CMK (cell line): ENCODE measurements around the gene VSTM2B.

Experiments
- DNase-seq: peaks from one replicate; pipeline ENCODE4 v3.0.0-alpha.2; 2010; ENCODE audit warnings: low read depth

The VSTM2B gene

DNA sequence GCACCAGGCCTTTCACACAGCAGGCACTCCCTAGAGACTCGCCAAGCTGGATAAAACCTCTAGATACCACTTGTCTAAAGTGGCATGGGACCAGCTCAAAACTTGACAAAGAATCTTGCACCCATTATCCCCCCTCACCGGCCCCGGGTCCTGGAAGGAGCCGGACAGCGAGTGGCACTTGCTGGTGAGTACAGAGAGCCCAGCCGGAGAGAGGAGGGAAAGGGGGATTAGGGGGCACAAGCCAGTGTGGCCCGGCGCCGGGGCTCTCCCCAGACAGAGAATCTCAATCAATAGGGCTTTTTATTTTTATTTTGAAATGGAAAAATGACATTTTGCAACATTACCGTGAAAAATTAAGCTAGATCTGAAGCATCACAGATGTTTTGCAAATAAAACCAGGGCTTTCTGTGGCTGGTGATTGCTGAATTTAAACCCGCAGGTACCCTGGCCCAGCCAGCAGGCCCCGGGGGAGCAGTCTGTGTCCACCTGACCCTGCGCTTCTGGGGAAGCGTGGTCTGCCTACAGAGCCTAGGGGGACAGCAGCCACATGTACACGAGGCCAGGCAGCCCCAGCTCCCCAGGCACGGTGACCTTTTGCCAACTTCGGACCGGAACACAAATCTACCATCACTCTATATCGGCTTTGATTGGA, 10.0 kb upstream of the VSTM2B start:
- DNase-seq, result no peak

DNA sequence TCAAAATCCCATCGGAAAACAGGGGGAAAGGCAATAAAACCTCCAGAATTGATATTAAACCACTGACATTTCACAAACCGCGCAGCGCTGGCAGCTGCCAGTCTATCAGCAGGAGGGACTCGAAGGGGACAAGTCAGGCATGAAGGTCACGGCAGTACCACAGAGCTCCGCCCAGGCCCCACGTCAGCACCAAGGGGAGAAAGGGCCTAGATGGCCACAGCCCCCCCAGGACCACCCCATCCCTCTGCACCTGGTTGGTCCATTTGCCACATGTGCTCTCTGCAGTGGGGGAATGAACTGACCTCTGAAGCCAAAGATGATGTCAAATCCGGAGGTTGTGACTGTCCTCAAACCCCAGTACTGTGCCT, 9.5 kb upstream of the VSTM2B start:
- no peak for DNase-seq

DNA sequence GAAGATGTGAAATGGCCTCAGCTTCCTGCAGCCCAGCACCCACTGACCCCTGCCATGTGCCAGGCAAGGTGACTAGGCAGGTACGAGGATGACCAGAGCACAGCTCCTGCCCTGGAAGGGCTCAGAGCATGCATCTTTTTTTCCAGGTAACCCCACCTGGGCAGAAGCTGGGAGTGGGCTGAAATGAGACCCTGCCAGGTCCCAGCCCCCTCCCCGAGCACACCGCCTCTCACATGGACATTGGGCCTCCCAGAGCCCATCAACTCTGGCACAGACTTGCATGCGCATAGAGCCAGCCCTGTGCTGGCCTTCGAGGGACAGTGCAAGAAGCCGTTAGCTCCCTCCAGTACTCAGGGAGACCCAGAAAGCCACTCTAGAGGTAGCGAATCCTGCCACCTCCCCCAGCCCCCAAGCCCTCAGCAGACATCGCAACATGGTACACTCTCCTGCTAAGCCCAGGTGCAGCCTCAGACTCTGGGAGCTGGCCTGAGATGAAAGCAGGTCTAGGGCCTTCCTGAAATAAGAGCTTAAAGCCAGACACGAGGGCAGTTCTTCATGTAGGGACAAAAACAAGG, 8.9 kb upstream of the VSTM2B start:
- no peak for DNase-seq

DNA sequence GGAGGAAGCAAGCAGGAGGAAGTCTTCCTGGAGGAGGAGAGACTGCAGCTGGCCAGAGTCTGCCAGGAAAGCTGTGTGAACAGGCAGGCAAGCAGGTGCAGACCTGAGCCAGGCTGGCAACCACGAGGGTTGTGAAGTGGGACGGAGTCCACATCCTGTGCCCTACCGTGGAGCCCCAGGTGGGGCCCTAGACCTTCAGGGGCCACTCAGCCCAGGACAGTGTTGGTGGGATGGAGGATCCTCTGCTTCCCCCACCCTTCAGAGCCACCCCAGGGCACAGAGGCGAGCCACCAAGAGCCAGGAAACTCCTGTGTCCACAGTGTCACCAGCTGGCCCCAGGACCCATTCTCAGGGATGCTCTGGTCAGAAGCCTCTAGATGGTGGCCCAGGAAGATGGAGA, 8.4 kb upstream of the VSTM2B start:
- no peak for DNase-seq

DNA sequence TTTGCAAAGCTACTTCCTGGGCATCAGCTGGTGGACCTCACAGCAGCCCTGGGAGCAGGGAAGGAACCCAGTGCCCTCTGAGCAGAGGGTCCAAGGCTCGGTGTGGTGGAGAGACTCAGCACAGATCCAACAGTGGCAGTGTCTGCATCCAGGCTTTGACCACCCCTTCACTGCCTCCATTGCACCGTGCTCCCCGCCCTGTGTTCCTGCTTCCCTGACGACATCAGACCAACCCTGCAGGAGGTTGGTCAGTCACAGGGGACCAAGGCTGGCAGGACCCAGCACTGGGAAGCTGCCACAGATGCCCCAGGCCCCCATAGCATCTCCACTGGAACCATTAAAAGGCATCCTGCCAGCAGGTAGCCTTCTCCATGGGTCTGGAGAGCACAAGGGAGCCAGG, 7.8 kb upstream of the VSTM2B start:
- DNase-seq, result no peak

DNA sequence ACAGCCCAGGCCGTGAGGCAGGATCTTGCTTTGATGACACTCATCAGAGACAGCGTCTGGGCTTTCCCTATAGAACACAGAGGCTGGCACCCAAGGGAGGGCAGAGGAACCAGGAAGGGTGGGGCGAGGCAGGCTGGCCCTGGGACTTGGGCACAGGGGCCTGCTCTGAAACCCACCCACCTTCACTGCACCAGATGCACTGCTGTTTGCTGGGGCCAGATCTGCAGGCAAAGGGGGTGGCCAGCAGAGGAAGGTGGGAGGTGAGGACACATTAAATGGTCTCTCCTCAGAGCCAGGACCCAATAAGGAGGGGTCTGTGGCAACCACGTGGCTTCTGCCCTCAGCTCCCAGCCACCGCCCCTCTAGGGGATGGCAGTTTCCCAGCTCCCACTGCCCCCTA, 6.6 kb upstream of the VSTM2B start:
- DNase-seq, result no peak

DNA sequence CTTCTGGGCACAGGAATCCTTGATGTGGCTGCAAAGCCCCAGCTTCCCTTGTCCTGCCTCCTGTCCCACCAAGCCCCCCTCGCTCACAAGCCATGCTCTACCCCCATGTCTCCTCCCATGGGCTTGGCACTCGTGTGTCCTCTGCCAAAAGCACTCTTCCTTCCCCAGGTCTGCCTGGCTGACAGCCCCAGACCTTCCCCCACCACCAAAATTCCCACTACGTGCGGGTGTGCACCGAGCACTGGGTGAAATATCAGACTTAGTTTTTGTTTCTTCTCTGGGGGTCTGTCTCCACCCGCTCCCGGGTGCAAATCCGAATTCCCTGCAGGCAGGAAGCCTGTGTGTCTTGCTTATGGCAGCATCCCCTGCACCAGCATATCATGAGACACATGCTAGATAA, 5.9 kb upstream of the VSTM2B start:
- DNase-seq, result no peak

DNA sequence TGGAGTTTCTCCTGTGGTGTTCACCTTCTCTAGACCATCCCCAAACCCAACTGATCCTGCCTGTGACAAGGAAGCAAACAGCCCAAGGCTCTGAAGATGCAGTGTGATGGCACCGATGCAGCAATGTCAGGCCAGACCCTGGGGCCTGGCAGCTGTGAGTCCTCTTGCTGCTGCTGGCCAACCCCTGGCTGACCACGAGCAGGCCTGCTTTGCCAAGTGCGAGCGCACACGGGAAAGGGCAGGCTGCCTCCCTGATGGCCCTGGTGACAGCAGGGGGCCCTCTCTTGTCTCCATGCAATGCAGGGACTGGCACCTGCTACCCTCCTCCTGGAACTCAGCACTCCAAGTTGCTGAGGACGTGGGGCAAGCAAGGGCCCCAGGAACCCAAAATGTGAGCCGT, 5.4 kb upstream of the VSTM2B start:
- no peak for DNase-seq

DNA sequence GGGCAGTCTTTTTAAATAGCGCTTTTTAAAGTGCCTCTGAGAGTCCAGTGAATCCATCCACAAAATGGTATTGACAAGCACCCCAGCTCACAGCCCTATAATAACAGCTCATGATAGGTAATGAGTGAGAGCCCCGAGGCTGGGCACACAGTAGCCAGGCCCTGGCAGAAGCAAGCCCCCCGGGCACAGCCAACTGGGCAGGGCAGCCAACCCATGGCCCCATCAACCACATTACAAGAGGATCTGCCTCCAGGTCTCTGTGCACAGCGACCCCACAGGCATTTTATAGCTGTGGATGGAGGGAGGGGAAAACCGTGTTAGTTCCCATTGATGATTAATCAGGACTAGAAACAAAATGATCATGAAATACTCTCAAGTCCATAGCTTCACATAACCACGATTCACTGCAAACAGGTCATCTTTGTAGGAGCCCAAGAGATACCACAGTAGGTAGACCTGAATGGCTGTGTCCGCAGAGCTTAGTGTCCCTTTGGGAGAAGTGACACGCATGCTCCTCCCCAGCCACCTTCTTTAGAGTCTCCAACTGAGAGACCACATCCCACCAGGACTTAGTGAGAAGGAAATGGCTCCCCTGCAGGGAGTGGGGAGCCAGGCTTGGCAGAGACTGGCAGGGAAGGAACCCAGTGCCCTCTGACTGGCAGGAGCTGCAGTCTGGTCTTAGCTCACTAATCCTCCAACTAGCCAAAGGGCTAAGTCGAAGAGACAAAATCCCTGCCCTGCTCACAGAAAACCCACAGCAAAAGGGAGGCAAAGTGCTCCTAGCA, 4.3 kb upstream of the VSTM2B start:
- no peak for DNase-seq

DNA sequence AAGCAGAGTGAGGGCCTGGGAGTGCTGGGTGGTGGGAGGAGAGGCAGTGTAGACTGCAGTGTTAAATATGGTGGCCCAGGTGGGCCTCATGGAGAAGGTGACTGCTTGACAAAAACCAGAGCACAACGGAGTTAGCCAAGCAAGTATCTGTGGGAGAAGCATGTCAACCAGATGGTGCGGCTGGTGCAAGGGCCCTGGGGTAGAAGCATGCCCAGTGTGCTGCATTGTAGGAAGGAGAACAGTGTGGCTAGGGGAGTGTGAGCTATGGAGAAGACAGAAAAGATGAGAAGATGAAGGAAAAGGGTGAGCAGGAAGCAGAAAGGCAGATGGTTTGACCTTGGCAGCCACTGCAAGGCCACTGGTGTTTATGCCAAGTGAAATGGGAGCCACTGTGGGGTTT, 2.2 kb upstream of the VSTM2B start:
- DNase-seq, result no peak

DNA sequence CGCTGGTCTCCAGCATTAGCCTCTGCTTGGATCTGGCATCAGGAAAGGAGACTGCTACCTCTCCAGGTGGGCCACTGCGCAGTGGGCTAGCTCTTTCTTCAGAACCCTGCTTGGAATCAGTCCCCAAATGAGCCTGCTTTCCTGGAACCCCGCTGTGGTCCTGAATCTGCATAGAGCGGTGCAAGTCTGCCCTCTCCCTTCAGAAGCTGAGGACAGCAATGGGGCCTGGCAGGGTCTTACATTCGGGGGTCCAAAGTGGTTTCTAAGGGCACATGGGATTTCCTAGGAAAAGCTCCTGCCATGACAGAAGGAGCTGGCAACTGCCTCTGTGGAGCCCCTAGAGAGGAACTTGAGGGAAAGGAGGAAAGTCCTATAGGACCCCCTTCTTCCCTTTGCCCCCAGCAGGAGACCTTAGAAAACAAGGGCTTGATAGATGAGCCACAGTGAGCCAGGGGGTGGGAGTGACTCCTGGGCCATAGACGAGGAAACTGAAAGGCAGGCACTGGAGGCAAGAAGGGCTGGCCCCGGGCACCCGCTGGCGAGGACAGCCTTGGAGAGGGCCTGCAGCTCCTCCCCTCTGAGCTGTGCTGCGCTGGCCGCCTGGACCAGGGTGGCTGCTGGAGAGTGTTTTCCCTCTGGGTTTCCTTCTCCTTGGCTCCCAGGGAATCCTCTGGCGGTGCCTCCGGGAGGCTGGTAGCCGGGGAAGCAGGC, 1.4 kb upstream of the VSTM2B start:
- no peak for DNase-seq

DNA sequence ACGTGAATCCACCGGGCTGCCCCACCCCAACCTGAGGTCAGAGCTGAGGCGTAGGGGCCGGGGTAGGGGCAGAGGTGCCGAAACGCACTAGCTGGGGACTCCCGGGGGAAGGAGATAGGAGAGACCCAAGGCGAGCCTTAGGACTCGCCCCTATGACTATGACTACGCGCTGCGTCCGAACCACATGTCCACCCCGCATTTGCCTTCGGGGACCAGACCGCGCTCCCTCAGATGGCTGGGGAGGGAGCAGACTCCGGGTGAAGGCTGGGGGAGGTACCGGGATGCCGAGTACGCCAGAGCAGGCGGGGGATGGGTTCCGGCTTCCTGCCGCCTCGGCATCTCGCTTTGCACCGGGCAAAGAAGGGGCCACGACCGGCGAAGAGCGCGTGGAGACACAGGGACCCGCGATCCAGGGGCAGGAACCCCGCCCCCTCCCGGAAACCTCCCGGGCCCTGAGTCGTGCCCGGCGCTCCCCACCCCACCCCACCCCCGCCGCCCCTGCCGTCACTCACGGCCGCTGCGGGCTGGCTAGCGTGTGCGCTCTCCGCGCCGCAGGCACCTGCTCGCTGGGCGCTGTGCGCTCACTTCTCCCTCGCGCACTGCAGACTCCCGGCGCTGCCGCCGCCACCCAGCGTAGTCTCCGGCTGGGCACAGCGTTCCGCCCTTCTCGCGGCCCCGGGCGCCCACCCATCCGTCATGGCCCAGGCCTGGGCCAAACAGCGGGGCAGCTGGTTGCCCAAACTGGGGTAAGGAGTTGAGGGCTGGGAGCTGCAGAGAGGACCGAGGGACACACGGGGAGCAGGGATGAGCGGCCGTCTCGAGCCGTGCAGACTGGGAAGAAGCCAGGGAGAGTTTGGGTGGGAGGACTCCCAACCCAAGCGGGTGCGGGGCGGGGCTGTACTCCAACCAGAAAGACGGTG, 622 bp upstream of the VSTM2B start:
- DNase-seq, result no peak

DNA sequence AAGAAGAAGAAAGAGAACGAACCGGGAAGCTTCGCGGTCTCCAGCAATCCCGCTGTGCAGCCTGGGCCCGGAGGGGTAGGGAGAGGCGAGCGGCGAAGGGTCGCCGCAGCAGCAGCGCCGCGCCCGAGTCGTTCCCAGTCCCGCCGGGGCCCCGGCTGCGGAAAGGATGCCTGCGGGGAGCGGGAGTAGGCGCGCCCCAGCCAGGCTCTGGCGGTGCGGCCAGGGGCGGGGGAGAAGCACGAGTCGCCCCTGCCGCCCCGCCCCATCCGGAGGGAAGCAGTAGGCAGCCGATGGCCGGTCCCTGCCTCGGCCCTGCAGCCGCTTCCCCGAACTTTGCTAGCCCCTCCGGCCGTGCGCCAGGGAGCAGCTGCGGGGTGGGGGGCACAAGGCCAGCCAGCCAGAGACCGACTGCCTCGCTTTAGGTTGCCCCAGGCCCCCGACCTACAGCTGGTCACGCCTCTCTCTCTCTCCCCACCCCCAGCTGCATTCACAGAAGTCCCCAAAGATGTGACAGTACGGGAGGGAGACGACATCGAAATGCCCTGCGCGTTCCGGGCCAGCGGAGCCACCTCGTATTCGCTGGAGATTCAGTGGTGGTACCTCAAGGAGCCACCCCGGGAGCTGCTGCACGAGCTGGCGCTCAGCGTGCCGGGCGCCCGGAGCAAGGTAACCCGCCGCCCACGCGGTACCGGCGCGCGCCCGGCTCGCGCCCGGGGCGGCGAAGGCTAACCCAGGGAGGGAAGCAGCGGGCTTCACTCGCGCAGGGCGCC, 1.1 kb downstream of the VSTM2B start:
- DNase-seq, result no peak

DNA sequence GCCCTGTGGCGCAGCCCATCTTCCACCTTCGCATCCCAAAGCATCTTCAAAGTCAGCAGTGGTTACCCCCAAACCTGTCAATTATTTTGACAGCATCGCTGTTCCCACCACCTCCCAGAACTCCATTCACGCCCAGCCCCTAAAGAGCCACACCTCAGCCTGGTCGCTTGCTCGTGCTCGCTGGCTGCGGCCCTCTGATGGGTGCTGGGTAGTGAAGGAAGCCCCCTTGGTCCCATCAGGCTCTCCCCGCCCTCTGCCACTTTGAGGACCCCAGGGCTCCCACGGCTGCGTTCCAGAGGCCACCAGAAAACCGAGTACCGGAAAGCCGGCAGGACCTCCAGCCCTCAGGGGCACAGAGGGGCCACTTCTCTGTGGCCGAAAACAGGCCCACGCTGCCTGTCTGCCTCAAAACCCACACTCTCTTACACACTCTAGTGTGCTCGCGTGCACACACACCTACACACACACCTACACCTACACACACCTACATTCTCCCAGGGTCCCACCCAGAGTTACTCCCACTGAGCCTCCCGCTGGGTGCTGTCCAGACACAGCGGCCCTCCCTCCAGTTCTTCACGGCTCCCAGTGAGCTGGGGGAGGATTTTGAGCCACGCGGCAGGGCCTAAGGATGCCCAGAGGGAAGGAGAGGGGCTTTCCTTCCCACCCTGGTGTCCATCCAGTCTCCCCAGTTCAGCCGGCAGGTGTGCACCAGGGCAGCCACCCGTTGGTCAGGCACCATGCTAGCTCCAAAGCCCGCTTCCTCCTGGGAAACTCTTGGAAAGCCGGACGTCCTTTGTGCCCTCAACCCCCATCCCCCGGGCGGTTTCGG, 1.9 kb downstream of the VSTM2B start:
- no peak for DNase-seq

DNA sequence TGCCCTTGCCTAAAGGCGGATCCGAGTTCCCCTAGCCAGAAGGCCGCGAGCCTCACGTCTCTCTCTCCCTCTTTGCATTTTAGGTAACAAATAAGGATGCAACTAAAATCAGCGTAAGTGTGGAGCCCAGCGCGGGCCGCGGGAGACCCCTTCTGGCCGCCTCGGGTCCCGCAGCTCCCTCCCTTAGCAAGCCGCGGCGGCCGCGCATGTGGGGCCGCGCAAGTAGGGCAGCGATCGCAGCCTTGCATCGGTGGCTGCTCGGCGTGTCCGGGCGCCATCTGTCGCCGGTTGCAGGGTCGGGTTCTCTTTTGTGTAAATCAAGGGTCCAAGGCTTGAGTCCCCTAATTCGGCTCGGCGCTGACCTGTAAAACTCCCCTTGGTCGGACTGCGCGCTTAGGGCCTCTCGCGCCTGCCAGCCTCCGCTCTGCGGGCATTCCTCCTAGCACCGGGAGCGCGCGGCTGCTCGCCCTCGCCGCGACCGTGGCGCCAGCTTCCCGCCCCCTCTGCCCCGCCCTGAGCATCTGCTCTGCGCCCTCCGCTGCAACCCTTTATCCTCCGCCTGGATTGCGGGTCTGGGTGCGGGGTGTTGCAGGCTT, 2.7 kb downstream of the VSTM2B start:
- no peak for DNase-seq

DNA sequence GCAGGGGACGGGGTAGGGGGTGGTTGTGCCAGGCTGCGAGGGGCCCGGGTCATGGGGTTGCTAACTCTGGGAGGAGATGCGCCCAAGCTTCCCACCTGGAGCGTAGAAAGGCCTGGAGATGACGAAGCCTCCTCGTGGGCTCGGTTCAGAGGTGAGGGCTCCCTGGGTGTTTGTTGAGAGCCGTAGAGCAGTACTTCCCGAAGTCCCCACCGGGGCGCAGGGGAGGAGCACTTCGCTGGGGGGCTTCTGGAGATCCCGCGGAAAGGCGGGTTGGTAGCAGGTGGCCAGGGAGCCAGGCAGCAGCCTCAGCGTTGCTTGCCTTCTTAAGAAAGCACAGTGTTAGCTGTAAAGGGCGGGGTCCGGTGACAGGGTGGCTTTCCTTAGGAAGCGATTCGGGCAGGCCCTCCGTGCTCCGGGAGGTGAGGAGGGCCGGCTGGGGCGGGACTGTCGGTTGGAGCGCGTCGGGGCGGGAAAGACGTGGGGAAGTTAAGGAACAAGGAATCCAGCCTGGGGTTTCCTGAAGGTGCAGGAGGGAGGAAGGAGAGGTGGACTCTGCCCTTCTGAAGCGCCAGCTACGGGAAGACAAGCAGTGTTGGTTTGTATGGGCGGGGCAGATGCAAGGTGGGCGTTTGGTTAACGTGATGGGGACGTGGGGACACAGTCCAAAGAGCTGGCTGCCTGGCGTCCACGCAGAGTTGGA, 3.3 kb downstream of the VSTM2B start:
- no peak for DNase-seq

DNA sequence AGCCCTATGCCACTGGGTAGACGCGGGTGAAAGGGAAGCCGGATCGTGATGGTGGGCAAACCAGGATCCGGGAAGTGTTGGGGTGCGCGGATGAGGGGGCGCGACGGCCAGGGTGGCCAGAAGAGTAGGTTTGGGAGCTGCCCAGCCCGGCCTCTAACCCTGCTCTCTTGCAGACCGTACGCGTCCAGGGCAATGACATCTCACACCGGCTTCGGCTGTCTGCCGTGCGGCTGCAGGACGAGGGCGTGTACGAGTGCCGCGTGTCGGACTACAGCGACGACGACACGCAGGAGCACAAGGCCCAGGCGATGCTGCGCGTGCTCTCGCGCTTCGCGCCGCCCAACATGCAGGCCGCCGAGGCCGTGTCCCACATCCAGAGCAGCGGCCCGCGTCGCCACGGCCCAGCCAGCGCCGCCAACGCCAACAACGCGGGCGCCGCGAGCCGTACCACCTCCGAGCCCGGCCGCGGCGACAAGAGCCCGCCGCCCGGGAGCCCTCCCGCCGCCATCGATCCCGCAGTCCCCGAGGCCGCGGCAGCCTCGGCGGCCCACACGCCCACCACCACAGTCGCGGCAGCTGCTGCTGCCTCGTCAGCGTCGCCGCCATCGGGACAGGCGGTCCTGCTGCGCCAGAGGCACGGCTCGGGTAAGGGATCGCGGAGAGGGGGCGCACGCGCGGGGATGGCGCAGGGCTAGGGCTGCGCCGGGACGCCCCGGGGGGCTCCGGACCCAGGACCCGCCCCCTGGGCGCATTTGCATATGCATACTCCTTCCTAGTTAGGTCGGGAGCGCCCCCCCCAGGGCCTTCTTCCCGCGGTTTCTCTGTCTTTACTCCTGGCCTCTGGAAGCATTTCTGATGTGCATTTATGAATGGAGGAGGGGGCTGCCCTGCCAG, 4.1 kb downstream of the VSTM2B start:
- no peak for DNase-seq
